ENCODE results near the gene DSE.

The DSE gene

GRCh38 chr6:116491610-116492330 is 121.0 kb downstream of the DSE start:
- no peak for DNase-seq

DNA sequence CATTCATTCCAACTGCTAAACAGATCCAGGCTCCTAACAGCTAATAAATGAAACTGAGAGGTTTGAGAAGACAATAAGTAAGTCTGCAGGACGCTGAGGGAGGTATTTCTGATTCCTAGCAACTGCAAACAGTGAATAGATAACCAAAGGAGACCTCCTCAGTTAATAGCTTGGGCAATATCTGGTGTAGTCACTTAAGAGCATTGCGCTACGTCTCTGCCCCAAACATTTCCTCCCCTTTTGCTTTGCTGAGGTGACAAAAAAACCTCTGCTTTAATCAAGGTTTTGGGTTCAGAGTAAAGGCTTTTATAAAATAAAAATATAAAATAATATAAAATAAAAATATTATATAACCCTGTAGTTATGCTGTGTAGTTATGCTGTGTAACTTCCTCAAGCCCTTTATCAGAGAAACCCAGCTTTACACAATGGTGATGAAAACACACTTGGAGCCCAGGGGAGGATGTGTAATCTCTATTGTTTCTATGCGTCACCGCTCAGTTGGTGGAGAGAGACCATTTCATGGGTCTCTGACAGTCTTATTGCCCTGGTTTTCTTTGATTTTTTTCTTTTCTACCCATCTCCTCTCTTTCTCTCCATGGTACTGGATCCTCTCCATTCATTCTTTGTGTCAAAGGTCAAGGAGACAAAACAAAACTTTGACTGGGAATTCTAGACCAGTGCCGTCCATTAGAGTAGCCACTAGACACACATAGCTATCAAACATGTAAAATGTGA is 121.8 kb downstream of the DSE start:
- DNase-seq = no peak
